Fibroblast of peridontal ligament (primary cell): Measurements from ENCODE around the gene SPATS2L.

ENCODE experiments used
- DNase-seq: peaks from one replicate; pipeline ENCODE4 v3.0.0-alpha.2; 2010; ENCODE audit errors: extremely low read depth

The SPATS2L gene

DNA sequence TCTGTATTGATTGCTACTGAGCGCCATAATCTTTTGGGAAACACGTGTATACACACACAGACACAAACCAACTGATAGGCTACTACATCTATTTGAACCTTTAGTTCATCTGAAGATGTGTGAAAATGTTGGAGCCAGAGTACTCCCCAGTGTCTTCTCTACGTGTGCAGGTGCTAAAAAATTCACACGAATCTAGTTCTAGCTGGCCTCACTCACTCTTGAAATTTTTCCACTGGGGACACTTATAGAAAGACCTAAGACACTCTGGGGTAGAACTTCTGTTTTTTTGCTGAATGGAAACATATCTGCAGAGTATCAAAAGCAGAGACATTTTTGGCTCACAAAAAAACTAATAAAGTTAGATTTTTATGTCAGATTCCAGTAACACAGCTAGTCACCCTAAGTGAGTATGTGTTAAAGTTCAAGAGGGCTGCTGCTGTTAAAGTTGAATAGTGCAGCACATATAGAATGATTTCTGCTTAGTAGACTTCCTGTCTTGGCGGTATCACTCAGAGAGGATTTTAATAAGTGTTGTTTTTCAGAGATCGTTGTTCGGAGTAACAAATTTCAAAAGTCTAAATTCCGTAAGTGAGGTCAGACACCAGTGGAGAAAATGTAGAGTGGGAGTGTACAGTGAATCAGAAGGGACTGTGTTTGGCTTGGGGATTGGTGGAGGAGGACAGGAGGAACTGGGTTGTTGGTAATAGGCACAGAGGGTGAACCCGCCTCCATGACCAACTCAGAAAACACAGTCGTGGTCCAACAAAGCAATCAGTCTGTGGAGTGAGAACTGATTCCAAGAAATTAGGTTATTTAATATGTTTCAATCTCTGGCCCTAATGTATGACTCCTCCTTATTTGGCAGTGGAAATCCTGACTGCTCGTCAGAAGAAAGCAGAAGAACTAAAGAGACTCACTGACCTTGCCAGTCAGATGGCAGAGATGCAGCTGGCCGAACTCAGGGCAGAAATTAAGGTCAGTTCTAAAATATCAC, 160.2 kb downstream of the SPATS2L start:
- peak; percentile 94 for DNase-seq

DNA sequence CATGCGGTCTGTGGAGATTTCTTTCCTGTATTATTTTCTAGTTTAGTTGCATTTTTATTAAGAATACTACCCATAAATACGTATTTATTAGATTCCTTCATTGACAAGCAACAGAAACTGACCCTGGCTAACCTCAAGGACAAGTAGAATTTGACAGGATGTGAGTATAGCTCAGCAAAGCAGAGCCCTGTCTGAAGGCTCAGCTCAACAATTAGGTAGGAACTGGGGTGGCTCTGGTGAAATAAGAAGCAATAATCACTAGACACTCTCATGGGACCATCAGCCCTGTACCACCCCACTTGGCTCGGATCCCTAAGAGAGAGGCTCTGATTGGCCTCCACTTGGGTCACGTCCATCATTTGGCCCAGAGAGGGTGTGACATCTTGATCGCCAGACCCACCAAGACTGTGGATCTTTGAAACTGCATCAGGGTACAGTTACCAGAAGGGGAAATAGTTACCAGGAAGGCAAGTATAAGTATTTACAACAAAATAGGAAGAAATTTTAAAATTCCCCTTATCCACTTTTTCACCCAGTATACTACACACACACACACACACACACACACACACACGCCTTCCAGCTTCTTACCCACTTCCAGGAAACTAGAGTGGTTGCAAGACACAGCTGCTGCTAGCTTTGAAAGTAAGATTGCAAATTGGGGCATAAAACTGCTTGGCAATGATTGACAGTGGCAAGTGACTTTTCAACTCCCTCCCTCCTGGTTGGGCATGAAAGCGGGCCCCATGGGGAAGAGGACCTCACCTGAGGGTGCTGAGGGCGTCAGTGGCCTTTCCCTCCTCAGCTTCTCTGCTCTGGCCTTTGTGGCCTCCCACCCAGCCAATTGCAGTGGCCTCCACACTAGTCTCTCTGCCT, 161.6 kb downstream of the SPATS2L start:
- no peak for DNase-seq

DNA sequence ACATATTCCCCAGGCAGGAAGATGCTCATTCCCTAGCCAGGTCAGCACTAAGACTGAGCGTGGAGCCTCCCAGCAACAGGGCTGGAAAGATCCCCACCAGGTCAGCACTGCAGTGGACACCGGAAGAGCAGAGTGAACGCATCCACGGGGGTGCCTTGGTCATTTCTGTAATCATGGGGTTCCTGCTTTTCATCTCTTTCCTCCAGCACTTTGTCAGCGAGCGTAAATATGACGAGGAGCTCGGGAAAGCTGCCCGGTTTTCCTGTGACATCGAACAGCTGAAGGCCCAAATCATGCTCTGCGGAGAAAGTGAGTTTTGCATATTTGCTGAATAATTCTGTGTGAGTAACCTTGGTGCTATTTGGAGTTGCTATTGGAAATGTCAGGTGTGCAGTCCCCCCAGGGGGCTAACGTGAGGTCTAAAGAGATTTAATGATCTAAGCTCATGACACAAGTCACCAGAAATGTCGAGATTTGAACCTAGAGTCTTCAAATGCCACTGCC, 163.3 kb downstream of the SPATS2L start:
- DNase-seq: no peak

DNA sequence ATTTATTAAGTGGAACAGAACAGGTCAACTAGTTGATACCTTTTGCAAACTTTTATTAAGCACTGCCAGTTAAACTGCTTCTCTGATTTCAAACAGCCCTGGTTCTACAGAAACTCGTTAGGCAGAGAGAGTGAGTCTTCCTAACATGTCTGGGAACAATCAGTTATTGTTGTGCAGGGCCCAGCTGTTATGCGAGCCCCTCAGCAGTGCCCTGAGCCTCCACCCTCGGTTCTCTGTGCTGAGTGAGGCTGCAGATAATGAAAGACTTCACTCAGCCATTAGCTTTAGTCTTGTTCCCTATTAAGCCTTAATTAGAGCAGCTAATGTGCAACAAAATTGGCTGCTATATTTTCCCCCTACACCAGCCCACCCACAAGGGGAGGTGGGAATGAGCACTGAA, 163.7 kb downstream of the SPATS2L start:
- DNase-seq: no peak

DNA sequence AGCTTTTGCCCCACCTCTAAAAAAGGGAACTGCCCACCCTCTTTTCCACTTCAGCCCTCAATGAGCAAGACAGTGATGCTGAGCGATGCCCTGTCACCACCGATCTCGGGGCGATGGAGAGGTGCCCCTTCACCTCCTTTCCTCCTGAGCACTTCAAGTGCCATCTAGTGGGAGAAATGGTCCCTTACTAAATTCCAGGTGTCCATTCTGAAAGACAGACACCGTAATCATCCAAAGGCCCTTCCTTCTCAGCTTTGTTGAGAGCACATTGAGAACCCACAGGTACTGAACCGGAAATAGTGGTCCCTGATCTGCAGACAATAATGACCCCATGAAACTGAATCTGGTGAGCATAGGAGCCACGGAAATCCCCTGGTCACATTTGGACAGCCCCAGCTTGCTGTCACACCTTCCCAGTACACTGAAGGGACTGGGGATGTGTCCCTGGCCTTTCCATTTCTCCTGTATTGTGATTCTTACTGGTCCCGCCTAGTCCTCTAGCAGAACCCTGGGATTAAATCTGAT, 164.9 kb downstream of the SPATS2L start:
- DNase-seq: no peak

DNA sequence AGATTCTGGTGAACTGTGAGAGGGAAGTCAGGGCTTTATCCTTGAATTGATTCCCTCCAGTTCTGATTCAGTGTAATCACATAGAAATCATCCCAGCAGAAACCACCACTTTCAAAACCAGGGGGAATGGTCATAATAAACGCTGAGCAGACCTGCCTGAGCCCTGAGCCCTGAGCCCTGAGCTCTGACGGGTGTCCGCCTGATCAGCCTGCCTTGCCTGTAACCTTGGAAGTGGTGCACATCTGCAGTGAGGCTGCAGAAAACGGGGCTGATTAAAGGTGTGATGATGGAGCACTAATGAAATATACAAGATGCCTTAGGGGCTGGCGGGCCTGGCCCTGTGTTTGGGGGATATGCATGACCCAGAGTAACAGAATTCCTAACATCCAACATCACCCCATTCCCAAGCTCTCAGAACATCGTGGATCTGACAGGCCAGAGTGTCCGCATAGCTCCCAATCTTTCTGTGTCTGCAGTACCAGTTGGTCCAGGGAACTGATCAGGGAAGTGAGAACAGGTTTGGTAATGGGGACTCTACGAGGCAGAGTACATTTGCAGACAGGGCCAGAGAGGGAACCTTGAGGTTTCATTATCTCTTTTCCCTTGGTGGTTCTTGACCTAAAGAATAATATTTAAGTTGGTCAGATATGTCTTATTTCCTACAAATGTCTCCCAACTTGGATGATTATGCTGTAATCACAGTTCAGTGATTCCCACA, 165.6 kb downstream of the SPATS2L start:
- DNase-seq: no peak

DNA sequence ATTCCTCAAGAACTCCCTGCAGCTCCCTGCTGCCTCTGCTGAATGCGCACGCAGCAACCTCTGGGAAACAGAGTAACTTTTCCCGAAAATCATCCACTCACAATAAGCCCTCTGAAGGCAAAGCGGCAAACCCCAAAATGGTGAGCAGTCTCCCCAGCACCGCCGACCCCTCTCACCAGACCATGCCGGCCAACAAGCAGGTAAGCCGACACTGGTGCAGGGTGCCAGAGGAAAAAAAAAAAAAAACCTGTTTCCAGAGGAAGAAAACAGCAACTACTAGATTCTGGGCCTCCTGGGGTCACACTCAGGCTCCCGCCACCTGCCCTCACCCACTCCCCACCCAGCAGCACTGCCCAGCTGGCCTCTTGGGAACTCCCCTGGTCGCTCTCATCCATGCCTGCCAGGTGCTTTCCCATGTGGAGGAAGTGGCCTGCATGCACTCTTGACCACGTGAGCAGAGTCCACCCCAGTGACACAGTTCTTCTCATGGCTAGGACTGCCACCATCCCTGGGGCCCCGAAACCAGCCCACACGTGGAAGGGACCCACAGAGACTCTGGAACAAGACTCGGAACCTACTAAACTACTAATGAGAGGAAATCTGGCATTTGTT, 166.5 kb downstream of the SPATS2L start:
- DNase-seq: no peak

DNA sequence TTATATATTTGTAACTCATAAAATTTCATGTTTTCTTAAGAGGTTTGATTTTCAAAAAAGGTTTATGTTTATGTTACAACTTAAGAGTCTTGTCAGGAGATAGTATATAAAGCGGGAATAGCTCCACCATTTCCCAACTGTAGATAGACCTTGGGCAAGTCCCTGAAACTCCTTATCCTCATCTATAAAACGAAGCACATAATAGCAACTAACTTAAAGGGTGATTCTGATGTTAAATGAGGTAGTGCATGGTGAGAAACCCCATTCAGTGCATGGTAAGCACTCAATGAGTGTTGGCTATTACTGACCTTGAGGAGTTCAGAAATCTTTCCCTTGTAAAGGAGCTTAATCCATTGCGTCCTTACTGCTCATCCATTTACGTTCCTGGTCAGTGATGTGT, 169.3 kb downstream of the SPATS2L start:
- no peak for DNase-seq

DNA sequence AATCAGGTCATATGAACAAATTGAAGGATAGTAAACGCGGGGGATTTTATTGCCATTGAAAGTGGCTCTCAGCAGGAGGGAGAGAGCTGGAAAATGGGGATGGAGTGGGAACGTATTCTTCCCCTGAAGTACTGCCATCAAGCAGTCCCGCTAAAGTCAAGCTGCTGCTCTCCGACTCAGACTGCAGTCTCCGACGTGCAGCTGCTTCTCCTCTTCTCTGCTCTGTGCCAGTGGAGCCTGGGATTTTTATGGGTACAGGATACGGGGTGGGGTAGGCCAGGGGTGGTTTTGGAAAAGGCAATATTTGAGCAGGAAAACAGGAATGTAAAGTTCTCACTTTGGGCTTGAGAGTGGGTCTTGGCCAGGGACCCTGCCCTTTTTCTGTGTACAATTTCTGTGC, 170.3 kb downstream of the SPATS2L start:
- no peak for DNase-seq

DNA sequence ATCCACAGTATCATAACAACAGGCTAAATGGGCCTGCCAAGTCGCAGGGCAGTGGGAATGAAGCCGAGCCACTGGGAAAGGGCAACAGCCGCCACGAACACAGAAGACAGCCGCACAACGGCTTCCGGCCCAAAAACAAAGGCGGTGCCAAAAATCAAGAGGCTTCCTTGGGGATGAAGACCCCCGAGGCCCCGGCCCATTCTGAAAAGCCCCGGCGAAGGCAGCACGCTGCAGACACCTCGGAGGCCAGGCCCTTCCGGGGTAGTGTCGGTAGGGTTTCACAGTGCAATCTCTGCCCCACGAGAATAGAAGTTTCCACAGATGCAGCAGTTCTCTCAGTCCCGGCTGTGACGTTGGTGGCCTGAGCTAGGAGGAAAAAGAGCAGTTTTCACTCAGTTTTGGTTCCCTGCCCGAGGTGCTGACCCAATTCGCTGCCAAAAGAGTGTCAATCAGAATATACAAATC, 171.2 kb downstream of the SPATS2L start:
- peak; percentile 34 for DNase-seq

DNA sequence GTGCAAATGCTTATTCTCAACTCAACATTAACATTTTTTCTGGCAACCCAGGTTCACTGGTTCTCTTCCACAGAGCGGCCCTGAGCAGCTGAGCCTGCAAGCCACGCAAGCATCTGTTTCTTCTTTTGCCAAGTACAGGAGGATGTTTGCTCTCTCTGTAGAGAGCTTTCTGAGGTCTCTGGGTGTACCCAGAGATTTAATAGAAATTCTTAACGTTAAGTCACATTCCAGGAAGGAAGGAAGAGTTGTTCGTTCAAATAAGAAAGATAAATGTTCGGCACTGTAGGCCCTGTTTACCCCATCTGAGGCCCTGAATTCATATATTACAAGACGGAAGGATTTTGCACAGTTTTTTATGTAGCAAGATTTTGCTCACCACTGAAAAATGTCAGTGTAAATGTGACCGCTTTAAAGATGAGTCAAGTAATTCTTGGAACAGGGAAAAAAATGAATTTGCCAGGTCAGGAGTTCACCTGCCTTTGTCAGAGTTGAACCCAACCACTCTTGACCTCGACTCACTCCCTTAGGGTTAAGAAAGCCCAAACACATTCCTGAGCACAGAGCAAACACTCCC, 173.3 kb downstream of the SPATS2L start:
- DNase-seq: peak; percentile 79

DNA sequence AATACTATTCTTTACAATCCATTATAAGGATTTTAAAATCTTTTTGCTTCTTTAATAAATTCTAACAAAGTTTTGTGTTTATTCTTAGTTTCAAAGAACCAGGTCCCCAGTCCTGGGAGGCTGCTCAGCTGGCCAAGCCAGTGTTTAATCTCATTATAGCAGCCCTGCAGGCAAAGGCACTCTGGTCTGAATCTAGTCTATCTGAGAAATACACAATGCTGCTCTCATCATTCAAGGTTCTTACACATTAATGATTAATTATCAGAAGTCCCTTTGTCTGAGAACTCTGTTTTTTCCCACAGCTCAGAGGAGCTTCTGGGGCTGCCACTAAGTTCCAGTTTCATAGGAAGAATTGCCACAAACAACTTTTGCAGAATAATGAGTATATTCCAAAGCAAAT, 175.7 kb downstream of the SPATS2L start:
- DNase-seq: no peak

DNA sequence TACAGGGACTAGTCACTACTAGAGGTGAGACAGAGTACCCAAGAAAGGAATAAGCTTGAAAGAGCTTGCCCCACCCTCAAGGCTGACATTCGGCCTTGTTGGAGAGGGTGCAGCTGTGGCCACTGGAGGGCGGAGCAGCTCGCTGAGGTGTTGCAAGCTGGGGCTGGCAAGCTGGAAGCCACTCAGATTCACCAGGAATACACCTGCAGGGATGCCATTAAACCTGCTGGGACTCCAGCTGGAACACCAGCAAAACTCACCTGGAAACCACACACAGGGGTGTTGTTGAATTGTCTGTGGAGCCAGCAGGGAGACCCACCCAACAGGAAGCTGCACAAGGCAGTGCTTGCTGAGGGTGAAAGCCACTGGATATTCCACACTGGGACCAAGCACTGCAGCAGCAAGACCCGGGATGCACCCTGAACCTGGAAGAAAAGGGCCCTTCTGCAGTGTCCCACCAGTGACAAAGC, 177.3 kb downstream of the SPATS2L start:
- no peak for DNase-seq

DNA sequence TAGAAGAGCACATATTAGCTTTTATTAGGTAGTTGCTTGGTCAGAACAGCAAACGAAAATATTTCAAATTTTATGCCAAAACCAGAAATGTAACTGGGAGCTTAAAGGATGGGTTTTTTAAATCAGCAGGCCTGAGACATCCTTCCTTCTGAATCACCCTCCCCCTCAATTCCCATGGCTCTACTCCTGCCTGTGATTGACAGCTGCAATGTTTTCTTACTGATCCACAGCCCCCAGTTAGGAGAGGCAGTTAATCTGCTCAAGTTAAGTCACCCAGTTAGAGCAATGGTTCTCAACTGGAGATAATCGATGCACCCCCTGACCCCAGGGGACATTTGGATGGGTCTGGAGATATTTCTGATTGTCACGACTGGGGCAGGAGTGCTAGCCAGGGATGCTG, 178.4 kb downstream of the SPATS2L start:
- DNase-seq: no peak

DNA sequence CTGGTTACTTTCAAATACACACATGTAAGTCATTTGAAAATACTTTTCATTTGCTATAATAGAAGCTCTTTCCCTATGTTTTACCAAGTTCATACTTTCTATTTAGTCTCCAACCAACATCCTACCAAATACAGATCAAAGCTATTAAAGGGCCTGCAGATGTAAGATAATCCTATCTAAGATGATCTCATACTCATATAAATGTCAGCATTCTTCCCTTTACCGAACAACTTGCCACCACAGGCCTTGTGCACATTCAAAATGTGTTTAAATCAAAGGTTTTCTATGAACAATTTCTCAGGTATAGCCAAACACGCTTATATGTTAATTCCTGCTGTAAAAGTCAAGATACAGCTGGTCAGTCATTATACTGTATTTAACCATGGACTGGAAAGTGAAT, 180.0 kb downstream of the SPATS2L start:
- DNase-seq: peak; percentile 47

DNA sequence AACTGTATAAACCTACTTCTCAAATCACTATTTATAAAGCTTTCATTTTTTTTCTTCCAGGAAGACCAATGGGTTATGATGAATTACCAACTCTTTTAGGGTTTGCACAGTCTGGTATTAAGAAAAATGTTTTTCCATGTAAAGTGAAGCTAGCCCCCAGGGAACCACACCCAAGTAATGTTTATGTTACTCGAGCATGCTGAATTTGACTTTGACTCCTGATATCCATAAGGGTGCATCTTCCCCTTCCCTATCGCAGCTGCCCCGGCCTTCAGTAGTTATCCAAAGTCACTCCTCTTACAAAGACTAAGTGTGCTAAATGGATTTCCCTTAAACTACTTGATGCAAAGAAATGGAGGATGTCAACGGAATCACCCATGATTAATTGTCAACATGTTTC, 181.7 kb downstream of the SPATS2L start:
- DNase-seq: no peak

DNA sequence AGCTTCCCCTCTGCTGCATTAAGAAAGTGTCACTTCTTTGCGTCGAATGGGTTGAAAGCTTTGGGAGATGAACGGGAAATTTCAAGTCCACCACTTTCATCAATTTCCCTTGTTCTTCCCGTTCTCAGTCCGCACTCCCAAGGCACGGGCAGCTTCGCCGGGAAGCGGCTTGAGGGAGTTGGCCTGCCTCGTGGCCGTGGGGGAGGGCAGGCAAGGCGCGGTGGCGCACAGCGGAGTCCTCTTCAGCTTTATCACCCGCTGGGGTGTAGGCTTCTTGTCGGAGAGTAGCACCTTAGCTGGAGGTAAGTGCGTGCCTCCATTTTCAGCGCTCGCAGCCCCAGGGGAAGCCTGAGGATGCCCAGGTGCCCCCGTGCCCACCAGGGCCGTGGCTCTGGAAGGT, 183.5 kb downstream of the SPATS2L start:
- no peak for DNase-seq

DNA sequence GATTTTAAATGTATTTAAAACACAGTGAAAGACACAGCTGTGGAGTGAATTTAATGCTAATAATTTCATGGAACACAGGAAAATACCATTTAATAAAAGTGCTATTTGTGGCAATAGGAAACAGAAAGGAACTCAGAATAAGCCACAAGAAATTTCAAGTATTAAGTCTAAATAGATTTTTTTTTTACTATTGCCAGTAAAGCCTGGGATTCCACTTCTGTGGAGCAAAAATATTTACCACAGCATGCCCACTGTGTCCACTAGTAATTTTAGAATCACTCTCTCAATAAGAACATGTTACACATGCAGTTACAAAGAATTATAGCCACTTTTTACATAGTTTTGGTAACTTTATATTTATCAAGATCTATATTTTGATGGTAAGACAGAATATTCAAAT, 186.2 kb downstream of the SPATS2L start:
- no peak for DNase-seq

DNA sequence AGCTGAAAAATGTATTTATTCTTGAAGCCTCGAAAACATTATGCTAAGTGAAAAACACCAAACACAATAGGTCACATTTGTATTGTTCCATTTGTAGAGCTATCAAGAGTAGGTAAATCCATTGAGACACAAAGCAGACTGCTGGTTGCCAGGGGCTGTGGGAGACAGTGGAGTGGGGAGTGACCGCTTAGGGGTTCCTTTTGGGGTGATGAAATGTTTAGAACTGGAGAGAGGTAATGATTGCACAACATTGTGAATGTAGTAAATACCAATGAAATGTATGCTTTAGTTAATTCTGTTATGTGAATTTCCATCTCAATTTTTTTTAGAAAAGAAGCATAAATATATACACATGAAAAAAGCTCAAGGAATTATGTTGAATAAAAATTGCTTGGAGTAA, 187.6 kb downstream of the SPATS2L start:
- DNase-seq: no peak

DNA sequence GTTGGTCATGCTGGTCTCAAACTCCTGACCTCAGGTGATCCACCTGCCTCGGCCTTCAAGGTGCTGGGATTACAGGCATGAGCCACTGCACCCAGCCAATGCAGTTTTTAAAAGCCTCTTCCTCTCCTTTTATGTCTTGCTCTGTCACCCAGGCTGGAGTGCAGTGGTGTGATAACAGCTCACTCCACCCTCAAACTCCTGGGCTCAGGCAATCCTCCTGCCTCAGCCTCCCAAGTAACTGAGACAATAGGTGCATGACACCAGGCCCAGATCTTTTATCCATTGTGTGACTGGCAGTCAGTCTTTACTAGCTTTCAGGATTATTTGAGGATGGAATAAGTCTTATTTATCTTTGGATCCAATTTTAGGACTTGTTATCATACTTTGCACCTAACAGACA, 190.2 kb downstream of the SPATS2L start:
- no peak for DNase-seq
